Mucosa of descending colon (tissue), 3 donors: ENCODE results near the gene CHAD. TPM values are rescaled to one million over a fixed set of nuclear protein-coding genes. Genes with fewer than 3 reads are reported as not detected.

Experiments used
- ATAC-seq: fragments of 200-7000 bp; cut with Tn5 transposase; one replicate; pipeline ENCODE4 v1.9.1; 2020; ENCODE audit warnings: mild to moderate bottlenecking, moderate library complexity
- DNase-seq, 3 donors: peaks; one replicate each; pipeline ENCODE4 v3.0.0-alpha.2; 2020
- H3K36me3 ChIP-seq: fragments of 200-600 bp; one replicate; pipeline ENCODE4 v1.8.0; 2021; ENCODE audit warnings: low read depth, mild to moderate bottlenecking
- H3K4me1 ChIP-seq: fragments of 200-600 bp; one replicate; pipeline ENCODE4 v1.8.0; 2021; ENCODE audit warnings: low read depth, mild to moderate bottlenecking
- H3K4me3 ChIP-seq: fragments of 200-600 bp; one replicate; pipeline ENCODE4 v1.8.0; 2021; ENCODE audit warnings: mild to moderate bottlenecking
- H3K9me3 ChIP-seq: fragments of 200-600 bp; one replicate; pipeline ENCODE4 v1.8.0; 2021; ENCODE audit warnings: mild to moderate bottlenecking
- intact Hi-C, 2 donors: fragments of 100-400 bp; cut with DNase I in 1 of 2; cut with micrococcal nuclease in 1 of 2; formaldehyde crosslinking; loops; one replicate each; pipeline versions ENCODE4 v1.11.0 to v1.11.1; 2022; cut with DNase I, micrococcal nuclease
- total RNA-seq, 3 donors: library from RNA; stranded (reverse); fragmentation: NEBNext Ultra II Directional in 2 of 3; extraction: Animal tissue kit (Norgen Biotek cat#: 25700) in 2 of 3; gene quantifications; one replicate each; pipeline versions ENCODE4 v1.2.1 to v1.2.4, GENCODE V29; 2021 to 2023
- TF ChIP-seq, protein P1 (sequence below): fragments of 200-600 bp; IDR thresholded peaks from one replicate; pipeline ENCODE4 v1.8.0; 2022; ENCODE audit warnings: antibody characterized with exemption, mild to moderate bottlenecking
- donor health status: DM: no; HTN: no; CAD: no; lungs with moderate emphysema.
- donor health status: DM: no; HTN: no; CAD: no.
- donor health status: DM: no; HTN: yes; CAD: no.

Gene CHAD
- total RNA-seq, 3 donors from 2014 or later: 4.6 to 15.3 (median 5.8) TPM

DNA sequence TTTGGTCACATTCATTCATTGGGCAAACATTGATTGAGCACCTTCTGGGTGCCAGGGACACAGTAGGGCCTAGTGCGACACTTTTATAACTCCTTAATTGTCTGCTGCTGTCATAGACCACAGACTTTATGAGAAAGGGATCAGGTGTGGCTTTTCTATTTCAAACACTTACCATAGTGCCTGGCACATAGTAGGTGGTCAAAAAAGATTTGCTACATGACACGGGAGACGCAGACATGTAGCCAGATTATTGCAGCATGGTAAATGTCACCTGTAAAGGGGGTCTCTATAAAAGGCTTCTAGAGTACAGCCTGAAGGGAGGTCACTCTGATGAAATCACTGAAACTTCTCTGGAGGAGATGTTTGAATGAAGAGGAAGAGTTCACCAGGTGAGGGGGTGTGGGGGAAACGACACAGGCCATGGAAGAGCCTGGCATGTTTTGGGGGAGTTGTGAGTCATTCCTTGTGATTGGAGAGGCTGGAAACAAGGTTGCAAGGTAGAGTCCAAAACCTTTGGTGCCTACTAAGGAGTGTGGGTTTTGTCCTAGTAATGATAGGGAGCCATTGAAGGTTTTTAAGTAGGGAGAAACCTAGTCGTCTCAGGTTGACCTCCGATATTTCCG is 11.6 kb upstream of the CHAD start:
- peak in 2 of 3 donors; percentile 5 to 10 for DNase-seq
- no peak for ATAC-seq
- TF ChIP-seq, protein P1, sequence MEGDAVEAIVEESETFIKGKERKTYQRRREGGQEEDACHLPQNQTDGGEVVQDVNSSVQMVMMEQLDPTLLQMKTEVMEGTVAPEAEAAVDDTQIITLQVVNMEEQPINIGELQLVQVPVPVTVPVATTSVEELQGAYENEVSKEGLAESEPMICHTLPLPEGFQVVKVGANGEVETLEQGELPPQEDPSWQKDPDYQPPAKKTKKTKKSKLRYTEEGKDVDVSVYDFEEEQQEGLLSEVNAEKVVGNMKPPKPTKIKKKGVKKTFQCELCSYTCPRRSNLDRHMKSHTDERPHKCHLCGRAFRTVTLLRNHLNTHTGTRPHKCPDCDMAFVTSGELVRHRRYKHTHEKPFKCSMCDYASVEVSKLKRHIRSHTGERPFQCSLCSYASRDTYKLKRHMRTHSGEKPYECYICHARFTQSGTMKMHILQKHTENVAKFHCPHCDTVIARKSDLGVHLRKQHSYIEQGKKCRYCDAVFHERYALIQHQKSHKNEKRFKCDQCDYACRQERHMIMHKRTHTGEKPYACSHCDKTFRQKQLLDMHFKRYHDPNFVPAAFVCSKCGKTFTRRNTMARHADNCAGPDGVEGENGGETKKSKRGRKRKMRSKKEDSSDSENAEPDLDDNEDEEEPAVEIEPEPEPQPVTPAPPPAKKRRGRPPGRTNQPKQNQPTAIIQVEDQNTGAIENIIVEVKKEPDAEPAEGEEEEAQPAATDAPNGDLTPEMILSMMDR: no peak
- H3K4me1 ChIP-seq: peaks cover 24% of the 10 kb centered on the region
- intact Hi-C loops: loop anchor here (10.0 kb wide), 2 partner anchors 65 to 115 kb away; partner anchors contain the start of gene SPATA20 (in 1 of the 2)
- no peaks in the 10 kb centered on the region for H3K36me3 ChIP-seq
- H3K9me3 ChIP-seq: no peaks in the 10 kb centered on the region
- no peak overlapping the region for H3K4me3 ChIP-seq

GRCh38 chr17:50479522-50480141 is 11.0 kb upstream of the CHAD start:
- intact Hi-C loops: loop anchor here (10.0 kb wide), 2 partner anchors 65 to 115 kb away; partner anchors contain the start of gene SPATA20 (in 1 of the 2)
- peak; percentile 66 for ATAC-seq
- TF ChIP-seq, protein P1: peak; percentile 67

GRCh38 chr17:50478391-50479381 is 10.0 kb upstream of the CHAD start, which contains the start of gene RSAD1:
Gene RSAD1, plus strand, starts transcription at chr17:50478860. Its CDS starts 25 bp downstream, at chr17:50478885.
- DNase-seq: peak; percentile 87 to 93 (median 92)
- Histone ChIP-seq H3K4me3 (peak within 1 kb of the TSS; percentile 37), H3K9me3 (no peaks in the 10 kb centered on the region), H3K36me3 (no peaks in the 10 kb centered on the region), H3K4me1 (peaks cover 24% of the 10 kb centered on the region)
- intact Hi-C loops: no loop called here
- TF ChIP-seq, protein P1: peak; percentile 97
- ATAC-seq: peak; percentile 88

More at GRCh38 chr17:50479522-50480141, 11.0 kb upstream of the CHAD start:
- Histone ChIP-seq H3K4me3 (no peak overlapping the region), H3K36me3 (no peaks in the 10 kb centered on the region), H3K9me3 (no peaks in the 10 kb centered on the region), H3K4me1 (peaks cover 24% of the 10 kb centered on the region)
- peak; percentile 84 to 90 (median 85) for DNase-seq

DNA sequence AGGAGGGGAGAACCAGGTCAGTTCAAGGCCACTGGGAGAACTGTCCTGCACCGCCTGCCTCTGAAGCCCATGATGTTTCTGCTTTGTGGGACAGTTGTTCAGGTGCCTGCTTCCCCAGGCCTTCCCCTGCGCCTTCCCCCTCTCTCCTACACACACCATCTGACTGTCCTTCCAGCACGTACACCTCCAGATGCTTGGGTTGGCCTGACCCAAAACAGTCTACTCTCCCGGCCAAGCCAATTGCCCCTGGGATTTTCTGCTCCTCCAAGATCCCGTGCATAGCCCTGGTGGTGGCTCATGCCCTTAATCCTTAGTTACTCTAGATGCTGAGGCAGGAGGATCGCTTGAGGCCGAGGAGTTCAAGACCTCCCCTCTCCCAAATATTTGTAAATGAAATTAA is 9.3 kb upstream of the CHAD start:
- intact Hi-C loops: no loop called here
- no peak overlapping the region for H3K4me3 ChIP-seq
- peak; percentile 20 to 36 (median 30) for DNase-seq
- H3K9me3 ChIP-seq: no peaks in the 10 kb centered on the region
- ATAC-seq: no peak
- peaks cover 24% of the 10 kb centered on the region for H3K4me1 ChIP-seq
- H3K36me3 ChIP-seq: no peaks in the 10 kb centered on the region
- TF ChIP-seq, protein P1: no peak
